Right atrium auricular region (tissue), 2 donors: ENCODE data around the gene OR5B3. TPM values are rescaled to one million over a fixed set of nuclear protein-coding genes. Genes with fewer than 3 reads are reported as not detected.

Source experiments
- DNase-seq: peaks from one replicate; pipeline ENCODE4 v3.0.0-alpha.2; 2019; ENCODE audit warnings: low spot score
- H3K27ac ChIP-seq, 2 donors: fragments of 200-600 bp; sonication (generic); 1 replicate in 1 of 2; 2 replicates in 1 of 2; pipeline ENCODE4 v1.5.1; 2016 to 2019
- H3K27me3 ChIP-seq, 2 donors: fragments of 200-600 bp; sonication (generic); one replicate each; pipeline versions ENCODE4 v1.5.1 to v1.6.0; 2017 to 2019
- H3K36me3 ChIP-seq: fragments of 200-600 bp; sonication (generic); one replicate; pipeline ENCODE4 v1.5.1; 2016
- H3K4me1 ChIP-seq, 2 donors: fragments of 200-600 bp; sonication (generic); one replicate each; pipeline versions ENCODE4 v1.5.1 to v1.6.0; 2017 to 2019
- H3K4me3 ChIP-seq, 2 donors: fragments of 200-600 bp; sonication (generic); 1 replicate in 1 of 2; 2 replicates in 1 of 2; pipeline ENCODE4 v1.5.1; 2017 to 2019; ENCODE audit warnings: mild to moderate bottlenecking in 1 of 2, moderate library complexity in 1 of 2
- H3K9me3 ChIP-seq, 2 donors: fragments of 200-600 bp; sonication (generic); one replicate each; pipeline ENCODE4 v1.5.1; 2019
- total RNA-seq, 2 donors: library from RNA; depleted of rRNA; stranded (reverse); fragments of >200 nt; gene quantifications; one replicate each; pipeline ENCODE4 v1.1.0, GENCODE V29; 2016
- TF ChIP-seq, protein P1 (sequence below), 2 donors: fragments of 200-600 bp; sonication (generic); IDR thresholded peaks; one replicate each; pipeline ENCODE4 v1.5.1; 2019; ENCODE audit warnings: antibody characterized with exemption in 2 of 2

Gene OR5B3
- total RNA-seq, 2 donors from 2014 or later: not detected

DNA sequence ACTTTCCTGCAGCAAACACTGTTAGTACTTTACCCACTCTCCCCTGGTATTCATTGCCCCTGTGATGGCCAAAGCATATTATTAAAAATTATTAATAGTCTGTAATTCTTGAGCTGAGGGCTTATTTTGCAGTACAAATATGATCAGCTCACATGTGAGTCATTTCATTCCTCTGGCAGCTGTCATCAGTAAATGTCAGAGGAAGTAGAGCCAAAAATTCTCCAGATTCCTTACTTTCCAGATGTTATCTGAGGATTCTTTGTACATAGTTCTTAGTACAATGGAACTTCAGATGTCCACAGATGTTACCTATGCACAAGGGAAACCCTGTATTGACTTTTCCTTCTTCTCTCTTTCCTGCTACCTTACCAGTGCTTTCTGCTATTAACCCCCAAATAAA lies 12.5 kb downstream of the OR5B3 start:
- H3K4me3 ChIP-seq: no peak overlapping the region
- no peaks in the 10 kb centered on the region for H3K4me1 ChIP-seq
- H3K36me3 ChIP-seq: no peaks in the 10 kb centered on the region
- no peak for DNase-seq
- H3K9me3 ChIP-seq: peaks cover 0 to 9% of the 10 kb centered on the region in 2 donors
- TF ChIP-seq, protein P1, sequence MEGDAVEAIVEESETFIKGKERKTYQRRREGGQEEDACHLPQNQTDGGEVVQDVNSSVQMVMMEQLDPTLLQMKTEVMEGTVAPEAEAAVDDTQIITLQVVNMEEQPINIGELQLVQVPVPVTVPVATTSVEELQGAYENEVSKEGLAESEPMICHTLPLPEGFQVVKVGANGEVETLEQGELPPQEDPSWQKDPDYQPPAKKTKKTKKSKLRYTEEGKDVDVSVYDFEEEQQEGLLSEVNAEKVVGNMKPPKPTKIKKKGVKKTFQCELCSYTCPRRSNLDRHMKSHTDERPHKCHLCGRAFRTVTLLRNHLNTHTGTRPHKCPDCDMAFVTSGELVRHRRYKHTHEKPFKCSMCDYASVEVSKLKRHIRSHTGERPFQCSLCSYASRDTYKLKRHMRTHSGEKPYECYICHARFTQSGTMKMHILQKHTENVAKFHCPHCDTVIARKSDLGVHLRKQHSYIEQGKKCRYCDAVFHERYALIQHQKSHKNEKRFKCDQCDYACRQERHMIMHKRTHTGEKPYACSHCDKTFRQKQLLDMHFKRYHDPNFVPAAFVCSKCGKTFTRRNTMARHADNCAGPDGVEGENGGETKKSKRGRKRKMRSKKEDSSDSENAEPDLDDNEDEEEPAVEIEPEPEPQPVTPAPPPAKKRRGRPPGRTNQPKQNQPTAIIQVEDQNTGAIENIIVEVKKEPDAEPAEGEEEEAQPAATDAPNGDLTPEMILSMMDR (IDR thresholded peaks at IDR 0.05): no peak
- no peaks in the 10 kb centered on the region for H3K27me3 ChIP-seq
- H3K27ac ChIP-seq: no peak overlapping the region

DNA sequence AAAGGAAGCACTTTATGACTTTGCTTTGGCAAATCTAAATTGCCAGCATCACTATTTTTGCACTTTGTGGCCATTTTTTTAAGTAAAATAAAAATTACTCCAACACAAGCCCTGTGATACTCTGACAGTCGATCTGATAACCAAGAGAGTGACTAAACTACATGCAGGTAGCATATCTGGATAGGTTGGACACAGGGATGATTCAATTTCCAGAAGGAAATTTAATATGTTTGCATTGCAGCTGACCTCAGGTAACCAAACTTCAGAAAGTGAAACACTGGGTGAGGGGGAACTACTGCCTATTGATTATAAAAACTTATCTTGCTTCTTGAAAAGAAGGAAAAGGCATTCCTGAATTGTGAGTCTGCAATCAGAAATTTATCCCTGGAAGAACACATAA lies 13.9 kb downstream of the OR5B3 start:
- no peak for DNase-seq
- Histone ChIP-seq H3K27ac (no peak overlapping the region), H3K27me3 (no peaks in the 10 kb centered on the region), H3K4me1 (no peaks in the 10 kb centered on the region), H3K36me3 (no peaks in the 10 kb centered on the region), H3K9me3 (peaks cover 0 to 9% of the 10 kb centered on the region in 2 donors), H3K4me3 (no peak overlapping the region)
- TF ChIP-seq, protein P1 (IDR thresholded peaks at IDR 0.05): no peak

DNA sequence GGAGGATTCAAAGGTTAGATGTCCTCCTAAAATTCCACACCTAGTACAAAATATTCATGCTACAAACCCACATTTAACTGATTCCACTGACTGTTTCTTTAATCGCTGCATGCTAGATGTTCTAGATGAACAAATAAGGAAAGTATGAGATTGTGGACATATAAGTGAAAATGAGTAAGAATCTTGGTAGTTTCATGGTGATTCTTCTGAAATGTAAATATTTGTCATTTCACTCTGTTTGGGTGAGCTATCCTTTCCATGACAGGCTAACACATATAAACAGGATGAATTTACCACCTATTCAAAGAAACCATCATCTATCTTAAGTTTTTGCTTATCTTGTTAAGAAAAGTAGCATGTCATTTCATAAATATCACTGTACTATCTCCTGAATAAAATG lies 14.8 kb downstream of the OR5B3 start:
- Histone ChIP-seq H3K27ac (no peak overlapping the region), H3K27me3 (no peaks in the 10 kb centered on the region), H3K36me3 (no peaks in the 10 kb centered on the region), H3K4me3 (no peak overlapping the region), H3K9me3 (peaks cover 0 to 9% of the 10 kb centered on the region in 2 donors), H3K4me1 (no peaks in the 10 kb centered on the region)
- TF ChIP-seq, protein P1 (IDR thresholded peaks at IDR 0.05): no peak
- DNase-seq: no peak

DNA sequence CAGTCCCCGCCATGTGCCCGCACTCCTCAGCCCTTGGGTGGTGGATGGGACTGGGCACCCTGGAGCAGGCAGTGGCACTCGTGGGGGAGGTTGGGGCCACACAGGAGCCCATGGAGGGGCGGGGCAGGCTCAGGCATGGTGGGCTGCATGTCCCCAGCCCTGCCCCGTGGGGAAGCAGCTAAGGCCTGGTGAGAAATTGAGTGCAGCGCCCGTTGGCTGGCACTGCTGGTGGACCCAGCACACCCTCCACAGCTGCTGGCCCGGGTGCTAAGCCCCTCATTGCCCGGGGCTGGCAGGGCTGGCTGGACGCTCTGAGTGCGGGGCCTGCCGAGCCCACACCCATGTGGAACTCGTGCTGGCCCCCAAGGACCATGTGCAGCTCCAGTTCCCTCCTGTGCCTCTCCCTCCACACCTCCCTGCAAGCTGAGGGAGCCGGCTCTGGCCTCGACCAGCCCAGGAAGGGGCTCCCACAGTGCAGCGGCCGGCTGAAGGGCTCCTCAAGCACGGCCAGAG lies 16.1 kb downstream of the OR5B3 start:
- TF ChIP-seq, protein P1 (IDR thresholded peaks at IDR 0.05): no peak
- DNase-seq: no peak
- H3K36me3 ChIP-seq: no peaks in the 10 kb centered on the region
- H3K4me1 ChIP-seq: no peaks in the 10 kb centered on the region
- H3K4me3 ChIP-seq: no peak overlapping the region
- no peaks in the 10 kb centered on the region for H3K27me3 ChIP-seq
- H3K27ac ChIP-seq: no peak overlapping the region
- peaks cover 0 to 9% of the 10 kb centered on the region in 2 donors for H3K9me3 ChIP-seq

DNA sequence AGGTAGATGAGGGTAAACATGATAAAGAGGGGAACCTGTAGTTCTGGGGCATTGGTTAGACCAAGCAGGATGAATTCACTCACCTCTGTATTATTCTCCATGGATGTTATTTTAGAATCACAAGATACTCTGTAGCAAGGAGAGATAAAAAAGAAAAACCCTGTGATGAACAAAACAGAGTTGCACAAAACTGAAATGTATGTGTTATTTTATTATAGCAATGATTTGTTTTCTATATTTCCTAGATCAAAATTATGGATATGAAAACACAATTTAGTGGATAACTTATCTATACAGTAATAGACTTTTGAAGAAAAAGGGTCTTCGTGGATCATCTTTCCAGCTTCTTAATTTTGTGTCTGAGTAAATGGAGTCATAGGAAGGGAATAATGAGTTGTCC lies 47.7 kb downstream of the OR5B3 start, which contains the start of gene OR5B17:
TSS of gene OR5B17 (minus strand) at position 101 of the 400 bp plus-strand sequence. CDS start at position 101, 0 bp downstream.
- H3K4me1 ChIP-seq: no peaks in the 10 kb centered on the region
- H3K4me3 ChIP-seq: no peak within 1 kb of the TSS
- no peaks in the 10 kb centered on the region for H3K27me3 ChIP-seq
- TF ChIP-seq, protein P1 (IDR thresholded peaks at IDR 0.05): no peak
- no peaks in the 10 kb centered on the region for H3K36me3 ChIP-seq
- DNase-seq: no peak
- no peak within 1 kb of the TSS for H3K27ac ChIP-seq
- H3K9me3 ChIP-seq: no peaks in the 10 kb centered on the region

DNA sequence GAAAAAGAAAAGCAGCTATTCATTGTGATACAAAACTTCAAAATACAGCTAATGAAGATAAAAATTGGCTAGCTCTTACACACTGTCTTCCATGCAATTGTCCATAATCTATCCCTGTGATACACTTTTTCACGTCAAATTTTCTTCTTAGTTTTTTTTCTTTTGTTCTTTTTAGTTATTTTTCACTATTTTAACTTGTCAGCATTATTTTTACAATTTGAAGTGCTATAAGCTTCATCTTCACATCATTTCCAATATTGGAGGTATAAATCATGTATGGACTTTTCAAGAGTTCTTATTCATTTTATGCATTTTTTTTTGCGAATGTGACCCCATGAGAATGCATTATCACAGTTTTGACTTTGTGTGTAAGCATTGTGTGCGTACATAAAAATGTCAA lies 51.9 kb downstream of the OR5B3 start:
- DNase-seq: no peak
- H3K4me3 ChIP-seq: no peak overlapping the region
- H3K36me3 ChIP-seq: no peaks in the 10 kb centered on the region
- H3K4me1 ChIP-seq: no peaks in the 10 kb centered on the region
- TF ChIP-seq, protein P1 (IDR thresholded peaks at IDR 0.05): no peak
- no peaks in the 10 kb centered on the region for H3K9me3 ChIP-seq
- no peaks in the 10 kb centered on the region for H3K27me3 ChIP-seq
- H3K27ac ChIP-seq: no peak overlapping the region
